ENCODE measurements around the gene NOP10.
"Not testable (repeated sequence)": the region's sequence is repeated elsewhere in the genome, so short reads cannot be mapped to it uniquely, and the experiment has no call there.

NOP10 gene

DNA sequence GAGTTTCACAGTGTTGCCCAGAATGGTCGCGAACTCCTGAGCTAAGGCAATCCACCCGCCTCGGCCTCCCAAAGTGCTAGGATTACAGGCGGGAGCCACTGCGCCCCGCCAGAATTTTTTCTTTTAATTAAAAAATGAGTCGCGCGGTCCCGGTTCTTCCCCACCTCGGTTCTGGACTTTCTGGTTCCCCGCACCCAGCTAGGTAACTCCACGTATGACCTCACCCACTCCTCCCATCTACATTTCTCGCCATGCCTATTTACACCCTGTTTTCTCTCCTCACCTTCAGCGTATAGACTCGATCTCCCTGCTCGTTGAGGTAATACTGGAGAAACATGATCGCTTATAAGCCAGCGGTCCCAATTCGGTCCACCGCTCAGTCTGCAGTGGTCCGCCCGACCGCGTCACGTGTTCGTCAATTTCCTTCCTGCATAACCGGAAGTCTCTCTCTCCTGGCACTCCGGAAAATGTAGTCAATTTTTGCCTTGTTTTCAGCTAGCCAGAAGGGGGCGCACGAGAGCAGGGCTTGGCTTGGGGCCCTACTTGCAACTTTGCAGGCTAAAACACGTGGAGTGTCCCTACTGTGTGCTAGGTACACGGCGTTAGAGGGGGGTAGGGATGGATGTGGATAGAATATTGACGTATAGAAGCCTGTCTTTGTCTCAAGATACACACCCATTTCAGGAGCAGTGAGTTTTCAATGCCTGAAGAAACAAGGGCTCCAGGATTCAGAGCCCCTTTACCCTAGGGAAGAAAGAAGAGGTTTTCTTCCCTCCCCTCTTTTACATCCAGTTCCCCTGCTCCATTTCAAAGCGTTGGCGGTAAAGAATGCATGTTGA is at the start of gene NOP10, which contains the start of gene NUTM1:
Gene NOP10, minus strand, starts transcription at position 400 of the 839 bp plus-strand sequence. Its CDS starts 63 bp downstream, at position 337.
Gene NUTM1, plus strand, starts transcription at position 579 of the 839 bp plus-strand sequence. CDS start 382 bp downstream, outside the sequence.
- peak; percentile 83 for DNase-seq

DNA sequence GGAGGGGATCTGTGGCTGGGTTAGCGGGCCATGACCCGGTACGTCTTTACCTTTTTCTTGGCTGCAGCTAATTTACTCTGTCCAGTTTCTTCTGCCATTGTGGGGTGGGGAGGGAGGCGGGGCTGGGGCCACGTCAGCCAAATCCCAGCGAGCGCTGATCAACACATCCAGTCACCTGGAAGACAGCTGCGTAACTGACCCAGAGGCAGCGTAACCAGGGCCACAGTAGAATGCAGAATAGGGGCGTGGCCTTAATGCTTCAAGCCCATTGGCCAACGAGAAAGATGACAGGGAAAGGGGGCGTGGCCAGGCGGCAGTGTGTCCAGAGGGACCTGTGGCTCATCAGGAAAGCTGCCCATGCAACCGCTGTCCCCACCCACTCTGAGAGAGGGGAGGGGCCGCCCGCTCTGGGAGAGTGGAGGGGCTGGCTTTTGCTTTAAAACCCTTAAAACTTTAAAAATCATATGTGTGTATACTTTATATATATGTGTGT is 46.7 kb upstream of the NOP10 start:
- not testable (repeated sequence) for DNase-seq

DNA sequence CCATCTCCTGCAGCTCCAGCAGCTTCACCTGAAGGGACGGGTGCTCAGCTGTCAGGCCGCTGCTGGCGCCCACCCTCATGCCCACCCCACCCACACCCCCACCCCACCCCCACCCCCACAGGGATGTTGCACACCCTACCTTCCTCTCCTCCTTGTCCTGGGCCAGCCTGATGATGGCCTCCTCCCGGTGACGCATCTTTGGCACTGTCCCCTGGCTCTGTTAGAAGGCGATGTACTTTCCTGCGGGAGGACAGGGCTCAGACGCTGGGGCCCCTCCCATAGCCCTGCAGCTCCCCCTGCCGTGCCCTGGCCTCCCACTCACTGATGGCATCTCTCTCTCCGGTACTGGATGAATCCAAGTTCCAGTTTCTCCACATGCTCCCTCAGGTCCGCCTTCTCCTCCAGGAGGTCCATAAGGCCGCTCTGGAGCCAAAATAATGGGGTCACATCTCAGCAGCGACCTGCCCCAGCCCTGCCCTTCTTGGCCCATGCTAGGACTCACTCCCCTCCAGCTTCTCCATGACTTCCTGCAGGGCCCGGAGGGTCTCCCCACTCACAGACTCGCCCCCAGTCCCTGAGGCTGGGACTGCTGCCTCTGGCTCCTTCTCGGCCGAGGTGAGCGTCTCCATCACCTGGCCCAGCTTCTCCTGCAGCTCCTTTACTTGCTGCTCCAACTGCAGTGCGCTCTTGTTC is 39.0 kb upstream of the NOP10 start:
- DNase-seq: not testable (repeated sequence)

DNA sequence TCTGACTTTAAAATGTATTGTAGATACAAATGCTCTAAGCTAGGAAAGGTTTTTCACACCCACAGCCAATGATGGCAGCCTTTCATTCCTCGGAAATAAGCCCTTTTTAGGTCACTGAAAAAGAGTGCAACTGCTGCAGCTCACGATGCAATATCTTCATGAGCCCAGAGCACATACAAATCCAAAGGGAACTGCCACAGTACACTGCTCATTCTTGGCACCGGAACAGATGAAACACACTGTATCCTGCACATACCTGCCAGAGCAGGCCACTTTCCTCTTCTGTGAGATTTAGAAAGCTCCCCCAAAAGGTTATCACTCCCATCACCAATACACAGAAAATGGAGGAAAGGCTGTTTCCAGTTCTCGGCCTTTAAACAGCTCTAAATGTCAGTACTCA is 37.6 kb upstream of the NOP10 start:
- DNase-seq: not testable (repeated sequence)

DNA sequence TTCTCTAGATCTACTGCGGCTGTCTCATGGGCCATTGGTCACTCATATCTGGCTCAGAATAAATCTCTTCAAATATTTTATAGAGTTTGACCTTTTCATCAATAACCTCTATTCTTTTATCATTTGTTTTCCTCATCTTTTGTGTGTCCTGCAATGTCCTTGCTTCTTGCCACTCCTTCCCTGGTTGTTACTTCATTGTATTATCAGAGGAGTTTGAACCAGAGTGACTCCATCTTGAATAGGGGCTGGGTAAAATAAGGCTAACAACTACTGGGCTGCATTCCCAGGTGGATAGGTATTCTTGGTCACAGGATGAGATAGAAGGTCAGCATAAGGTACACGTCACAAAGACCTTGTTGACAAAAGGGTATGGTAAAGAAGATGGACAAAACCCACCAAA is 33.9 kb upstream of the NOP10 start:
- DNase-seq: no peak

DNA sequence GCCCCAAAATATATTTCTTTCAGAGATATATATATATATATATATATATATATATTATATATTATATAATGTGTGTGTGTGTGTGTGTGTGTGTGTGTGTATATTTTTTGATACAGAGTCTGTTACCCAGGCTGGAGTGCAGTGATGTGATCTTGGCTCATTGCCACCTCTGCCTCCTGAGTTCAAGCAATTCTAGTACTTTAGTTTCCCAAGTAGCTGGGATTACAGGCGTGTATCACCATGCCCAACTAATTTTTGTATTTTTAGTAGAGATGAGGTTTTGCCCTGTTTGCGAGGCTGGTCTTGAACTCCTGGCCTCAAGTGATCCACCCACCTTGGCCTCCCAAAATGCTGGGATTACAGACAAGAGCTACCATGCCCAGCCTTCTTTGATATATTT is 32.6 kb upstream of the NOP10 start:
- DNase-seq: not testable (repeated sequence)

DNA sequence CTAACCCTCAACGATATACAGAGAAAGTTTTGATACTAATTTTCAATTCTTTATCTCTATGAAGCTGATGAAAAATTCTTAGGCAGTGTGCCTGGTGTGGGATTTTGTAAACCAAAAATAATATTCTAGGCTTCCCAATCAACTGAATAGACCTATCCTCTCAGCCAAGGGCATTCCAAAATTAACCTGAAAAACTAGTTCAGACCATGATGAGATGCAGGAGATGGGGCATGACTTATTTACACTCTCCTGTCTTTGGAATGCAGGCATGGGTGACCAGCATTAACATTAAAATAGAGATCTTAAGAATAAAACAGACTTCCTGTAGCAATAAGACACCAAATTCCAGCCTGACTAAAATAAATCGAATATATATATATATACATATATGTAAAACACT is 31.9 kb upstream of the NOP10 start:
- DNase-seq: no peak

DNA sequence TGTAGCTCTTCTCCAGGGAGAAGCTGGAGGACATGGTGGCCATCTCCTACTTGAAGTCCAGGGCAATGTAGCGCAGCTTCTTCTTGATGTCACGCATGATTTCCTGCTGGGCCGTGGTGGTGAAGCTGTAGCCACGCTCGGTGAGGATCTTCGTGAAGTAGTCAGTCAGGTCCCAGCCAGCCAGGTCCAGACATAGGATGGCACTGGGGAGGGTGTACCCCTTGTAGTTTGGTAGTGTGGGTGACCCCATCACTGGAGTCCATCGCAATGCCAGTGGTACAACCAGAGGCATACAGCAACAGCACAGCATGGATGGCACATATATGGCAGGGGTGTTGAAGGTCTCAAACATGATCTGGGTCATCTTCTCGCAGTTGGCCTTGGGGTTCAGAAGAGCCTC is 31.0 kb upstream of the NOP10 start:
- no peak for DNase-seq

DNA sequence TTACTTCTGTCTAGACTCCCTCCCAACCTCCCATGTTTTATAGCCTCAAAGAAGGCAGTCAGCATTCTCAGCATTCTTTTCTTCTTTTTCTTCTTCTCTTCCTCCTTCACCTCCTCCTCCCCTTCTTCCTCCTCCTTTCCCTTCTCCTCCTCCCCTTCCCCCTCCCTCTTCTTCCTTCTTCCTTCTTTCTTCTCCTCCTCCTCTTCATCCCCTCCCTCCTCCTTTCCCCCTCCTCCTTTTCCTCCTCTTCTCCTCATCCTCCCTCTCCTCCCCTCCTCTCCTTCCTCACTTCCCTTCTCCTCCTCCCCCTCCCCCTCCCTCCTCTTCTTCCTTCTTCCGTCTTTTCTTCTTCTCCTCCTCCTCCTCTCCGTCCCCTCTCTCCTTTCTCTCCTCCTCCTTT is 27.7 kb upstream of the NOP10 start:
- DNase-seq: no peak

DNA sequence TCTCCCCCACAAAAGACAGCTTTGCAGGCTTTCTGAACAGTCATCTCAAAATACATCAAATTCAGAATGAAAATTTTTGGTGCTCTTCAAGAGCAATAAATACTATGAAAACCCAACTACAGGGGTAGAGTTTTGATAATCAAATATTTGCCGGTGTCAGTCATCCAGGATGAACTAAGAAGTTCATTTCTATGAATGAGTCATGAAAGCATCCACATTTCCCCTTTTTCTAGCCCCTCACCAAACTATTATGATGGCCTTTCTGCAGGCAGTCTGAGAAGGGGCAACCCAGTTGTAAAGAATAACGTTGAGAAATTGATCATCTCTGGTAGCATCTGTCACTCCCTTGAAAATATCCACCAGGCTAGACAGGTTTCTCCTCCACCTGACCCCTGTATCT is 27.2 kb upstream of the NOP10 start:
- DNase-seq: no peak

DNA sequence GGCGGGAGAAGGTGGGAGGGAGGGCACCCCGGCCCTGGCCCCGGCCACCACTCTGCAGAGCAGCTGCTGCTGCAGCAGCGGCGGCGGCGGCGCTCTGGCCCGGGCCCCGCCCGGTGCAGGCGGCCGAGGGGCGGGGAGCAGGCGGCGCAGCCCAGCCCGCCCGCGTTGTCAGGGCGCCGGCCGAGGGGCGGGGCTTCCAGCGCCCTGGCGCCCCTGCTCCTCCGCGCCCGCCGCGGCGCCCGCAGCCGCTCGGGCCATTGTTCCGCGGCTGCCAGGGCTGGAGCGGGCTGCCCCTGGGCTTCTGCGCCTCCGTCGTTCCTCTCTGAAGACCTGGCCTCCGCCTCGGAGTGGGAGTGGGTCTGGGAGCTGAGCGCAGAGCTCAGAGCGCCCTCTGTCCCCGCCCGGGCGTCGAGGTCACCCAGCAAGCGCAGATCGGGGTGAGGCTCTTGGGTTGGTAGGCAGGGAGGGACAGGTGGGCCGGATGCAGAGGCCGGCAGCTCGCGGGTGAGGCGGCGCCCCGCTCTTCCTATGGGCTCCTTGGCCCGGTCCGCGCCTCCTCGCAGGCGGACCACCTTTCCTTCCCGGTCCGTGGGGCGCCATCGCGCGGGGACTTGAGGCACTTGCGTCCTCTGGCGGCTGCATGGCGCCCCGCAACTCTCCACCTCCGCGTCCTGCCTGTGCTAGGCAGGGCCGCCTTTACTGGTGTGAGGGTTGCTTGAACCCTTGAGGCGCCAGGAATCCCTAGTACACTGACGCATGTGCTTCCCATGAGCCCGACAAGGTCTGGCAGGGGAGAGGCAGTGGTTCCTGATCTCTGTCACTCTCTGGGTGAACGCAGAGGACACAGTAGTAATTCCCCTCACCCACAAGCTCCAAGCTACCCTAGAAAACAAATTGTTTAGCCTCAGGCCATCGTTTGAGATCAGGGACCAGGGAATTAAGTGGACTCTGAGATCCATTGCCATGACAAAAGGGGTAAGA is 24.5 kb upstream of the NOP10 start, which contains the start of gene LPCAT4:
Gene LPCAT4, minus strand, starts transcription at position 96 of the 981 bp plus-strand sequence. CDS start 96 bp downstream, outside the sequence.
- peak; percentile 91 for DNase-seq

DNA sequence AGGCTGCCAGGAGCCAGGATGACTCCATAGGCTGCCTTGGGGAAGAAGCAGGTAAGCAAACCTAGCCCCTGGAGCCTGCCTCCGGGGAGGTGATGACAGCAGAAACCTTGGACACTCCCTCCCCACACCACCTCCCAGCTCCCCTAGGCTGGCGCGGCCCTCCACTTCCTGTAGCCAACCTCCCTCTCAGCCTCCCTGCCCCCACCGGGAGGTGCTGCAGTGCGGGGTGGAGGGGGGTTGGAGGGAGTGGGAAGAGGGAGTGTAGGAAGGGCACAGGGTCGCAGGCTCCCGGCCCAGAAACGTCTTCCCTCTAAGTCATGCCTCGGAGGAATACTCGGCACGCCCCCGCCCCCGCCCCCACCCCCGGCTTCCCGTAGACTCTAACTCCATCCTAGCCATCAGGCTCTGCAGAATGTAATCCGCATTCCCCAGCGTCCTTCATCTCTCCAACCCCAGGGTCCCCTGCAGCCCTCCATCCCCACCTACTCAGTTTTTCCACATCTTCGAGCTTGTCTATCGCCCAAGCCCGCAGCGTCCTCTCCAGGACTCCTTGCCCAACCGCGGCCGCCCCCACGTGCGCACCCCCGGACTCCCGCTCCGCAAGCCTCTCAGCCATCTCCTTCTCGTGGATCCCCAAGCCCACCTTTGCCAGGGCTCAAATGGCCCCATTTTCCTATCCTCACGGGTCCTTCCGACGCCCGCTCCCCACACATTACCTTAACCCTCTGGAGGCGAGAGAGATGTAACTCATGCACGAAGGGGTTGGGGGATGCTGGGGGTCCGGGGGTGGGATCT is 23.5 kb upstream of the NOP10 start:
- DNase-seq: peak; percentile 56

DNA sequence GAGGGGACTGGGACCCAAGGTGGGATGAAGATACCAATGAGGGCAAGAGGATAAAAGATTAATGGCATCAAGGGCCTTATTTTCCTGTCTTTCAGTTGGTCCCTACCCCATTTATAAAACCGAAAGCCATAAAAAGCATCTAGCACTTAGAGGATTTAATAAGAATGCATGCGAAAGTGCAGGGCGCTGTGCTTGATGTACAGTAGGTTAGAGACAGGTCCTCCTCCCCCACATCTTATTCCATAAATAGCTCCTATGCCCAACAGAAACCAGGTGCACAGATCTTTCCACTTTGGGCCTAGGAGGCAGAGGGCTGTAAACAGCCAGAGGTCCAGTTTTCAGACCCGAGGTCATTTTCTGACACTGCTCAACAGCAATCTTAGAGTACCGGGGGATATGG is 22.9 kb upstream of the NOP10 start:
- no peak for DNase-seq

DNA sequence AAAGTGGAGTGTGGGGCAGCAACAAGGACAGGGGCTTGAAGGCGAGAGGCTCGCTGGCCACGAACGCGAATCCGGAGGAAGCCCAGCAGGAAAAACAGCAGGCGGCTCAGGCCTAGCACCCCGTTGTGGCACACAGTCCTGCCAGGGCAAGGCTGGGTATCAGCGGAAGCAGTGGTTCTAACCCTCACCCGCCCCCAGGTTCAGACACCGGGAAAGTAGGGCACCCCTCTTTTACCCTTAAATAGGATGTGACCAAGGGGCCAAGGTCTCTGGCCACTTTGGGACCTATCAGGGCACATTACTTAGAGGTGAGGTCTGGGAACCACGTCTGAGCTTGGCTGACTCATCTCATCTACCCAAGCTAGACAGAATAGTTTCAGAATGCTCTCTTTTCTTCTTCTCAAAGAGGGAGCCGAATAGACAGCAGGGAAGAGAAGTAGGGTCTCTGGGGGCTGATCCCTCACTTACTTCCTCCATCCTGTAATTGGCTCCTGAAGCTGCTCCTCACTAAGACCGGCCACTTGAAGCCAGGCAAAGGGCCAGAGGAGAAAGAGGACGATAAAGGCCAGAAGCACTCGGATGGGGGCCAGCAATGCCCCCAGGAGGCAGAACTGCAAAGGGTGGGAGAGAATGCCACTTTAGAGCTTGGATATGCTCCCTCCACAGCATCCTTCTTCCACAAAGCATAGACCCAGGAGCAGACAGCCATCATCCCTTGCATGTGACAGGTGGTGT is 22.3 kb upstream of the NOP10 start:
- DNase-seq: no peak

DNA sequence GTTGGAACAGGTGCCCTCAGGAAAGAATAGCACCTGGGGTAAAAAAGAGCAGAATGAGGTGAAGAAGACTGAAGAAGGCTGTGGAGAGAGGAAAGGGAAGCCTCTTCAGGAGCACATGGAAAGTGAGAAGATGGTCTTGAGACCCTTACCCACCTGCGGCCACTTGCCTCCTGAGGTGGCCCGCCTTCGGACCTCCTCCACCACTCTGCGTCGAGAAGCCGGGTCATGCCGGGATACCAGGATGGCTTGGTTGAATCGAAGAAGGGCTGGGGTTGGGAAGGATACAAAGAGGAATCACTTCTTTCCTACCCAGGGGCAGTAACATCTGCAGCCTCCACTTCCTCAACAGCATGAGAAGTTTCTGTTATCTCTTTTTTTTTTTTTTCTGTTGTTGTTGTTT is 21.1 kb upstream of the NOP10 start:
- no peak for DNase-seq

DNA sequence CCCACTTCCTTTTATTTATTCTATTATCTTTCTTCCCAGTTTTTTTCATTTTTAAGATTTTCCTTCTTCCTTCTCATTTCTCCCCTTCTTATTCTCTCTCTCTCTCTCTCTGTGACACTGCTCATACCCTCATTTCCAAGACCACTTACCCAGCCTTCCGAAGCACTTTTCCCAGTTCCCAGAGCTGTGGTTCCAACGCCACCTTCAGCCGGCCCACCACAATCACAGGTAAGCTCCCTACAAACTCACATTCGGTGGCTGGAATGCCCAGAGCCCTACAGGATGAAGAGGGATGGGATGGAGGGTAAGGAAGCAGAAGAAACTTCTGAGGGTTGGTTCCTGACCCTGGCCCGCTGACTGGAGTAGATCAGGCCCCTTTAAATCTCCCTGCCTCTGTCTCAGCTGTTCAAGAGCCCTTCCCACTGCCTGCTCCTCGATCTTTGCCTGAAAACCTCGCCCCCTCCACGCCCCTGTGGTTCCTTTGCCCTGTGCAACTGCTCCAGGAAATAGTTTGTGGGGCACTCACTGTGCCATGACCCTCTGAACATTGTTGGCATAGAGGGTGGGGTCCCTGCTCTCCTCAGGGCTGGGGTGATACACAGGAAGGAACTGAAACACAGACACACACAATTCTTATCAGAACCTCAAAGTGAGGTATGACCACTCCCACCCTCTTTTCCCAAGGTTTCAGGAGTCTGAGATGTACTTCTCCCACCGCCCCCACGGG is 19.3 kb upstream of the NOP10 start:
- no peak for DNase-seq

DNA sequence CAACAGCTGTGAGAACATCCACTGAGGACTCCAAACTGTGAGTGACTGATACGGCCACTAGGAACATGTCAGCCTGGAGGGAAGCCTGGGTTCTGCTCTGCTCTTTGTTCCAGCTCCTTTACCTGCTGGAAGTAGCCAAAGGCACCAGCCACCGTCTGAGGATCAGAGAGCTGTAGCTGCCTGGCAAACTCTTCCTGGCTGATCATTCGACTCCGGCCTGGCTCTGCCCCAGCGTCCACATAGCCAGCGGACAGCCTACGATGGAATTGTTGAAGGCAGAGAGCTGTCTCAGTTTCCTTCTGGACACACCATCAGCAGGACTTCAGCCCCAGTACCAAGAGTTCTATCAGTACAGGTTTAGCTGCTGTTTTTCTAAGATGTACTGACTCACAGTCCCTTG is 18.3 kb upstream of the NOP10 start:
- DNase-seq: no peak

DNA sequence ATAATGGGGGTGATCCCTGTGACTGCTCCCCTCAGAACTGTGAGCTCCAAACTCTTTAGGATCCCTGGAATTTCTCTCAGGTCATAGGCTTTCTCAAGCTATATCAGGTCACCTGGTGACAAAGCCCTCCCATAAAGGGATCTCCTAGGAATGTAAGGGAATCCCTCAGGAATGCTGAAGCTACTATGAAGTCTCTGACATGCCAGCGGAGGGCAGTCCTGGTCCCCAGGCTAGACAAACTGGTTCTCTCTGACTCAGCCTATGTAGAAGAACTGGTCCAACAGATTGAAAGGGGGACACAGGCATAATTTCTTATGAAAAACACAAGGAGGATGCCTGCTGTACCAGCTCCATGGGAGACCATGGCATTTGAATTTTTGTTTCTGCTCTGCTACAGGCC is 17.4 kb upstream of the NOP10 start:
- no peak for DNase-seq

DNA sequence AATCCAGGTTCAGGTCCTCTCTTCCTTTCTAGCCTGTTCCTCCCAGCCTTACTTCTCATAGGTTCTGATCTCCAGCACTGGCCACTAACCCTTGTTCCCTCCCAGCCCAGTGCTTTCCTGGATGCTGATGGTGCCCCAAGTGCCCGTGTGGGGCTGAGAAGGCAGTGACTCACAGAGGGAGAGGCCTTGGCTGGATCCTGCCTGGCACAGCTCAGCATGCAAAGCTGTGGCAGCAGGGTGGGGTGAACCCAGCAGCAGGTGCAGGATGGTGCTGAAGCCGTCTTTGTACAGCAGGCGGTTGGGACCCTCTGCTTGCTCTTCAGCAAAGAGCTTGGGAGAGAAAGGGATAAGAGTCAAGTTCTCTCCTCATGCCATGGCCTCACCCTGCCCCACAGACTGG is 16.5 kb upstream of the NOP10 start:
- DNase-seq: no peak

DNA sequence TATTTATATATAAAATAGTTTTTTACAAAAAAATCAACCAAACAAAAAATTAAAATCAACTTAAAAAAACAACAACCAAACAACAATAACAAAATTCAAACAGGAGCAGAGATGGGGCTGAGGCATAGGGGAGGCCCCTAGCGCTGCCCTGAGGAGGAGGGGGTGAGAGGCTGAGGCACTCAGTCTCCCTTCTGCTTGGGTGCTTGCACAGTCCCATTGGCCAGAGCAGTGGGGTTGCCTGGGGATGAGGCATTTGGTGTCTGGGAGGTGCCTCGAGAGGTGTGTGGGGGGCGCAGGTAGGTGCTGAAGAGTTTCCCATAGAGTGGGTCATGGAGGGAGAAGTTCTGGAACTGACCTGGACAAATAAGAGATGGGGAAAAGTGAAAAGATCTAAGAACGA is 16.0 kb upstream of the NOP10 start:
- no peak for DNase-seq

All from COR-L47 (cell line).